ENCODE results near the gene SENP1.

DNA sequence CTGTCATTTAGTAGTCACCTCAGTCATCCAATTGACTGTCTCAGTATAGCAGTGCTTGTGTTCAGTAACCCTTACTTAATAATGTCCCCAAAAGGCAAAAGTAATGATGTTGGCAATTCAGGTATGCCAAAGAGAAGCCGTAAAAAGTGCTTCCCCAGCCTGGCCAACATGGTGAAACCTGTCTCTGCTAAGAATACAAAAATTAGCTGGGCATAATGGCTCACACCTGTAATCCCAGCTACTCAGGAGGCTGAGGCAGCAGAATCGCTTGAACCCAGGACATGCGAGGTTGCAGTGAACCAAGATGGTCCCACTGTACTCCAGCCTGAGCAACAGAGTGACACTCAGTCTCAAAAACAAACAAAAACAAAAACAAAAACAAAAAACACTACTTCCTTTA lies 33.6 kb downstream of the SENP1 start:
- TF ChIP-seq, protein P1, sequence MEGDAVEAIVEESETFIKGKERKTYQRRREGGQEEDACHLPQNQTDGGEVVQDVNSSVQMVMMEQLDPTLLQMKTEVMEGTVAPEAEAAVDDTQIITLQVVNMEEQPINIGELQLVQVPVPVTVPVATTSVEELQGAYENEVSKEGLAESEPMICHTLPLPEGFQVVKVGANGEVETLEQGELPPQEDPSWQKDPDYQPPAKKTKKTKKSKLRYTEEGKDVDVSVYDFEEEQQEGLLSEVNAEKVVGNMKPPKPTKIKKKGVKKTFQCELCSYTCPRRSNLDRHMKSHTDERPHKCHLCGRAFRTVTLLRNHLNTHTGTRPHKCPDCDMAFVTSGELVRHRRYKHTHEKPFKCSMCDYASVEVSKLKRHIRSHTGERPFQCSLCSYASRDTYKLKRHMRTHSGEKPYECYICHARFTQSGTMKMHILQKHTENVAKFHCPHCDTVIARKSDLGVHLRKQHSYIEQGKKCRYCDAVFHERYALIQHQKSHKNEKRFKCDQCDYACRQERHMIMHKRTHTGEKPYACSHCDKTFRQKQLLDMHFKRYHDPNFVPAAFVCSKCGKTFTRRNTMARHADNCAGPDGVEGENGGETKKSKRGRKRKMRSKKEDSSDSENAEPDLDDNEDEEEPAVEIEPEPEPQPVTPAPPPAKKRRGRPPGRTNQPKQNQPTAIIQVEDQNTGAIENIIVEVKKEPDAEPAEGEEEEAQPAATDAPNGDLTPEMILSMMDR (conservative IDR thresholded peaks at IDR 0.05; ENCODE audit: low read length), result no peak
- TF ChIP-seq EZH2phosphoT487 (IDR thresholded peaks at IDR 0.05; ENCODE audit: borderline replicate concordance), result no peak

Data from Loucy (cell line).